Type B pancreatic cell (in vitro differentiated cells): ENCODE measurements around the gene RDH8. TPM values are rescaled to one million over a fixed set of nuclear protein-coding genes. Genes with fewer than 3 reads are reported as not detected.

Source experiments
- DNase-seq: peaks from one replicate; pipeline ENCODE4 v3.0.0; 2021; ENCODE audit warnings: mixed read lengths; ENCODE audit not compliant: unreplicated experiment; ENCODE audit errors: extremely low spot score
- H3K27ac Mint-ChIP-seq: 2 replicates; pipeline ENCODE4 v1.8.0; 2021; ENCODE audit warnings: mild to moderate bottlenecking, mixed read lengths
- H3K27me3 Mint-ChIP-seq: 2 replicates; pipeline ENCODE4 v1.8.0; 2021; ENCODE audit warnings: mixed read lengths
- H3K36me3 Mint-ChIP-seq: 2 replicates; pipeline ENCODE4 v1.8.0; 2021; ENCODE audit warnings: mixed read lengths
- H3K4me1 Mint-ChIP-seq: one replicate; pipeline ENCODE4 v1.8.0; 2021; ENCODE audit warnings: mixed read lengths; ENCODE audit not compliant: unreplicated experiment
- H3K4me3 Mint-ChIP-seq: 2 replicates; pipeline ENCODE4 v1.8.0; 2021; ENCODE audit warnings: mild to moderate bottlenecking, mixed read lengths
- H3K9me3 Mint-ChIP-seq: 2 replicates; pipeline ENCODE4 v1.8.0; 2021; ENCODE audit warnings: mixed read lengths
- CTCF ChIP-seq: fragments of 200-600 bp; sonication (generic); conservative IDR thresholded peaks from 2 replicates; pipeline ENCODE4 v1.5.0; 2021; ENCODE audit warnings: antibody characterized with exemption, mild to moderate bottlenecking
- total RNA-seq: library from RNA; stranded (reverse); gene quantifications from 2 replicates; pipeline ENCODE4 v1.2.1, GENCODE V29; 2021; ENCODE audit warnings: low replicate concordance

Gene RDH8
- total RNA-seq, 1 donor from 2014 or later = not detected

GRCh38 chr19:10036601-10037071, 23.4 kb downstream of the RDH8 start:
- no peak for TF ChIP-seq CTCF

GRCh38 chr19:10037367-10037766, 24.1 kb downstream of the RDH8 start:
- no peaks in the 10 kb centered on the region for H3K4me1 Mint-ChIP-seq
- TF ChIP-seq CTCF = no peak
- H3K36me3 Mint-ChIP-seq = no peaks in the 10 kb centered on the region
- H3K27me3 Mint-ChIP-seq = peaks cover 62% of the 10 kb centered on the region
- no peak overlapping the region for H3K4me3 Mint-ChIP-seq
- DNase-seq = no peak
- no peaks in the 10 kb centered on the region for H3K9me3 Mint-ChIP-seq
- H3K27ac Mint-ChIP-seq = no peak overlapping the region

More at GRCh38 chr19:10036601-10037071, 23.4 kb downstream of the RDH8 start:
- no peak overlapping the region for H3K27ac Mint-ChIP-seq
- no peaks in the 10 kb centered on the region for H3K9me3 Mint-ChIP-seq
- H3K4me1 Mint-ChIP-seq = no peaks in the 10 kb centered on the region
- H3K27me3 Mint-ChIP-seq = peaks cover 61% of the 10 kb centered on the region
- no peak overlapping the region for H3K4me3 Mint-ChIP-seq
- no peak for DNase-seq
- H3K36me3 Mint-ChIP-seq = no peaks in the 10 kb centered on the region

GRCh38 chr19:10037809-10038208, 24.5 kb downstream of the RDH8 start:
- Mint-ChIP-seq H3K4me1 (no peaks in the 10 kb centered on the region), H3K4me3 (no peak overlapping the region), H3K9me3 (no peaks in the 10 kb centered on the region), H3K27me3 (peaks cover 61% of the 10 kb centered on the region), H3K36me3 (no peaks in the 10 kb centered on the region), H3K27ac (no peak overlapping the region)
- DNase-seq = no peak
- no peak for TF ChIP-seq CTCF

- no peaks in the 10 kb centered on the region for H3K4me1 Mint-ChIP-seq
- no peak for DNase-seq
- TF ChIP-seq CTCF = no peak
- no peaks in the 10 kb centered on the region for H3K36me3 Mint-ChIP-seq
- peaks cover 71% of the 10 kb centered on the region for H3K27me3 Mint-ChIP-seq
- no peak overlapping the region for H3K4me3 Mint-ChIP-seq
- H3K27ac Mint-ChIP-seq = no peak overlapping the region
- H3K9me3 Mint-ChIP-seq = no peaks in the 10 kb centered on the region
These were observed 30.1 kb downstream of the RDH8 start for GRCh38 chr19:10043286-10043927.

GRCh38 chr19:10044390-10044789, 31.1 kb downstream of the RDH8 start:
- DNase-seq = no peak
- Mint-ChIP-seq H3K27me3 (peaks cover 63% of the 10 kb centered on the region), H3K4me3 (no peak overlapping the region), H3K4me1 (no peaks in the 10 kb centered on the region), H3K27ac (no peak overlapping the region), H3K36me3 (no peaks in the 10 kb centered on the region), H3K9me3 (no peaks in the 10 kb centered on the region)
- no peak for TF ChIP-seq CTCF

GRCh38 chr19:10045371-10045770, 32.1 kb downstream of the RDH8 start:
- Mint-ChIP-seq H3K9me3 (no peaks in the 10 kb centered on the region), H3K27me3 (peaks cover 62% of the 10 kb centered on the region)
- DNase-seq = no peak

More at GRCh38 chr19:10045371-10045770, 32.1 kb downstream of the RDH8 start:
- Mint-ChIP-seq H3K27ac (no peak overlapping the region), H3K4me1 (no peaks in the 10 kb centered on the region), H3K36me3 (no peaks in the 10 kb centered on the region), H3K4me3 (no peak overlapping the region)
- no peak for TF ChIP-seq CTCF
